ENCODE measurements around the gene ERP27.

ERP27 gene

DNA sequence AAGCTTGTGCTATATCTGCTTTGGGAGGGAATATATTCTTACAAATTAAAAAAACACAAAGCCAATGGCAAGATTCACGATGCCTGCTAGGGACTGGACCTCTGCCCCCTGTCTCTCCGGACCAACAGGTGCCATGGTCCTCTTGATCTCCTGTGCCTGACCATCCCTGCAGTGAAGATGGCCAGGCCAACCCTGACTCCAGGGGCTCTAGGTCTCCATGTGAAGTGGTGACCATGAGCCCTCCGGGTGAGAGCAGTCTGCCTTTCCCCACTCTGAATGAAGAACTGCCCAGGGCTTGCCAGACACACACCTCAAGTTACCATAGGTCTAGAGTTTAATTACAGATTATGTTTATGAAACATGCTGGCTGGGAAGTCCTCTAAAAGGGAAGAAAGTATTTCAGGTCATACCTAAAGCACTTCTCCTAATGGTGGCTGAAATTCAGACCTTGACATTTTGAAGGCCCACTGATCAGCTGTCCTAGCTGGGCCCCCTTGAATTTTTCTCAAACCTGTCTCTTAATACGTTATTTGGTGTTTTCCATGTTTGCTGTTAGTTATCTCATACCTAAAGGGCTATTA, 21.7 kb upstream of the ERP27 start:
- no peak for DNase-seq (ENCODE audit: low read depth in 3 of 3)

DNA sequence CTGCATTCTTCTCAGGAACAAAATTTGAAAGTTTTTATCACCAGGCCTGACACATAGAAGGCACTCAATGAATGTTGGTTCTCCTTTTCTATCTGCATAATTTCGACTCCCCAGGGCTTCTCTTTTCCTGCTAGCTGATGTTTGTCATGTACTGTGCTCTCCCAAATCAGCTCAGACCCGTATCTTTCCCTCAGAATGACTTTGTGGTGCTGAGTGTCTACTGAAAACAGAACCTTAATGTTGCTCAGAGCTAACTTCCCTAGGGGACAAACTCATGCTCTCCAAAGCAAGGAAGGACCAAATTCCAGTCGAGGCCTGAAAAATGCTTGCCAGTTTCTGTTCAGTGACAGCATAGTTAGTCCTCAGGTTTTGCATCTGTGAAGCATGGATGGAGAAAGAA, 21.1 kb upstream of the ERP27 start:
- DNase-seq (ENCODE audit: low read depth in 3 of 3), result no peak

DNA sequence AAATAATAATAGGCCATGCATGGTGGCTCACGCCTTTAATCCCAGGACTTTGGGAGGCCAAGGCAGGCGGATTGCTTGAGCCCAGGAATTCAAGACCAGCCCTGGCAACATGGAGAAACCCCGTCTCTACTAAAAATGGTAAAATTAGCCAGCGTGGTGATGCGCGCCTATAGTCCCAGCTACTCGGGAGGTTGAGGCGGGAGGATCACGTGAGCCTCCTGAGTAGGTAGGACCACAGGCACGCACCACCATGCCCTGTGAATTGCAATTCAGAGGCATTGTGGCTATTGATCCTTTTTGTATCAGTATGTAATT, 20.7 kb upstream of the ERP27 start:
- no peak for DNase-seq (ENCODE audit: low read depth in 3 of 3)

DNA sequence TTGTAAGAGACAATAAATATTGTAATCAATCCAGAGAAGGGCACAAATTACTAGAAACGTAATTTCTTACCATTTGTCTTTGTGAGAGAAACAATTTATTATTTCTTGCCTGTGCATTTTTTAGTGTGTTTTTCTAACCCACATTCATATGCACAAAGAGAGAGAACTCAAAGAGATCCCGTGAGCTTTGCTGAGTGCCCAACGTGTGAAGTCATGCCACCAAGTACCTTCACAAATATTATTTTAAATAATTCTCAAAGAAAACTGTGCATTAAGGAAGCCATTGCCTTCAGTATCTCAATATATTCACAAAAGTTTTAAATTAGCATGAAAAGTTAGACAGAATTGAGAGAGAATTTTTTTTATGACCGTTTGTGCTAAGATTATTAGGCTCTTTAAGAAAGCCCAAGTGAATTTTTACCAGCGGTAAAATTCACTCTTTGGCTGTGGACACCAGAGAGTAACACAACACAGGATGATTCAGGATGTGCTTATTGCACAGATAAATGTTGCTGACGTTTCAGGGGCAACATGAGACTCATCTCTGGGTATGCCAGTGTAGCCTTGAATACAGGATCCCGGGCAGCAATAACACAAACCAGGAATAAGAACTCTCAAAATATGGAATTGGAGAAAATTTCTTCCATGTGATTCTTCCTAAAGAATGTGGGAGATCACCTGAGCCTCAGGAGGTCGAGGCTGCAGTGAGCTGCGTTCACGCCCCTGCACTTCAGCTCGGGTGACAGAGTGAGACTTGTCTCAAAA, 20.2 kb upstream of the ERP27 start:
- no peak for DNase-seq (ENCODE audit: low read depth in 3 of 3)

DNA sequence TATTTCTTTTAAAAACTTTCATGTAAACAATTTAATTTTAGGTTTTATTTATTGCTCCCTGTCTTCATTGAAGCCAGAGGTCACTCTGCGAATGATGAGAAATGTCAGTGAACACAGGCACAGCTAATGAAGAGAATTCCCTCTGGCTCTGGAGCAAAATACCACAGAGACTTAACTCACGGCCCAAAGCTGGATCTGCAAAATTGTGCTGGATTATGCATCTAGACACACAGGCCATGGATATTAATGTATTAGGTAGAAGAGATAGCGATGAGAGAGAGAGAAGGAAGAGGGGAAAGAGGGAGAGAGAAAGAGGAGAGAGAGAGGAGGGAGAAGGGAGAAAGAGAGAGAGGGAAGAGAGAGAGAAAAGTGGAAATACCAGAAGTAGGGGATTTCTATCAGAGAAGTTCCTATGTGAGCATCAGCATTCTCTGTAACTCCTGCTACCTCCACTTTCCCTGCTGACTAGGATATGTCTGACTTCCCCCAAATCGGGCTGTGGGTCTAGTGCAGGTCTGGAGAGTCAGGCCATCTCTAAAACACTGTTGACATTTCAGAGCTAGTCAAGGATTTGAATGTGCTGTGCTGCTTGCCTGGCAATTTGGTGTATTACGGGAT, 19.3 kb upstream of the ERP27 start:
- no peak for DNase-seq (ENCODE audit: low read depth in 3 of 3)

DNA sequence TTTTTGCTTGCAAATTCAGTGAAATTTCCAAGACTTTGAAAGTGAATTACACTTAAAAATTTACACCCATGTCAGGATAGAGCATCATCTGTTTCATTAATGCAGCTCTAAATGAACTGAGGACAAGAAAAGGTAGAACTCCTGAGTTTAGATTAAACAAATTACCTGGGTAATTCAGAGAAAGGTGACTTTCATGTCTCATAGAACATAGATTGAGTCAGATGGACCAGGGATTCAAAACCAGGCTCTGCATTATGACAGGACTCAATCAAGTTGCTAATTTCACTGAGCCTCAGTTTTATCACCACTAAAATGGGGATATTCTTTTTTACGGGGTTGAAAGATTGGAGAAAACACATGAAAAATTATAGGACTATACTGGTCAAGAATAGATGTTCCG, 18.6 kb upstream of the ERP27 start:
- no peak for DNase-seq (ENCODE audit: low read depth in 3 of 3)

DNA sequence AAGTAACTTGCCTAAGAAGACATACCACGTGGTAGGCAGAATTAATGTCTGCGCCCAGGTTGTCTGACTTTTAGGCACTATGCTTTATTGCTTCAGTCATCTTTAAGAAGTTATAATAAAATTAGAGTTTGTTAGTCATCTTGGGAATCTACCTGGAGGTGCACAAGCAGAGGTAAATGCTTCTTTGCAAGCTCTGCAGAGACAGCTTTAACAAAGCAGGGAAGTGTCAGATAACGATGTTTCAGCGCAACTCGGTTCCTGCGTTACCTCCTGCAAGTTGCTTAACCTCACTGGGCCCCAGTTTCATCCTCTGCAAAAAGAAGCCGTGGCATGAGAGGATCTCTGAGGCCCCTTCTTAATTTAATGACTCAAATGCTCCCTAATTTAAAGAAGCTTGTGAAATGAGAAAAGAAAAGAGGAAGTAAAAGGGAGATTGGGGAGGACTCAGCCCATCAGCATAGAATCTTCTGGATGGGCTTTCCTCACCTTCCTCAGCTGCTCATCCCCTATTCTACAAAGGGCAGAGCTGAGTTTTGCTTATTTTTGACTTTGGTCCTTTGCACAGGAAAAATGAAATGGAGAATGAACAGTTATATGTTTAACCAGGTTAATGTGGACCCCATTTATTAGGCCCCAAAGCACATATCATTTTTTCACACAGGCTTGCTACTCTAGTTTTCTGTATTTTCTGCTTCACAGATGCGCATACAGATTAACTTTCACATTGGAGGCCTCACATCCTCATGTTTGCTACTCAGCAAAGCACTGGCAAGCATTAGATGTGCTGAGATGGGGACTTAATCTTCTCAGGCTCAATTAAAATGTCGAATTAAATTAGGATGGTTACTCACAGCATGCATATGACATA, 17.9 kb upstream of the ERP27 start:
- no peak for DNase-seq (ENCODE audit: low read depth in 3 of 3)

DNA sequence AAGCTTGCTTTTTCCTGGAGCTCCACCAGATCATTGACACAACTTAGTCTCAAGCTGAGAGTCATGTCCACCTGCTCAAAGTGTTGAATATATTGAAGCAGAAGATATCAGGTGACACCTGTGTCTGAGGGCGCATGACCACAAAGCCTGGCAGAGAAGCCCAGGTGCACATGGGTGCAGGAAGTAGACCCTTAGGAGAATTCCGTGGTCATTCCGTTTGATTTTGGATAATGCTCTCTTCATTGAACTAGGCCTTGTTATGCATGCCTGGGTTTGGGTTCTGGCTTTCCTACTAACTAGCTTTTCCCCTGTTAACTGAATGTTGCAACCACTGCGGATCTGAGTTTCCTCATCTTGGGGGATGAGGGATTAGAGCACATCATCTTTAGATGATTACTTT, 15.9 kb upstream of the ERP27 start:
- no peak for DNase-seq (ENCODE audit: low read depth in 3 of 3)

DNA sequence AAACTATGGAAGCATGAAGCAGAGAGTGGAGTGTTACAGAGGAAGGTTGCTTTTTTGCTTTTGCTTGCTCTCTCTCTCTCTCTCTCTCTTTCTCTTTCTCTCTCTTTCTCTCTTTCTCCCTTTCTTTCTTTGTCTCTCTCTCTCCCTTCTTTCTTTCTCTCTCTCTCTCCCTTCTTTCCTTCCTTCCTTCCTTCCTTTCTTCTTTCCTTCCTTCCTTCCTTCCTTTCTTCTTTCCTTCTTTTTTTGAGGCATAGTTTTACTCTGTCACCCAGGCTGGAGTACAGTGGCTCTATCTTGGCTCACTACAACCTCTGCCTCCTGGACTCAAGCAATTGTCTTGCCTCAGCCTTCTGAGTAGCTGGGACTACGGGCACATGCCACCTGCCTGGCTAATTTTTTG, 15.4 kb upstream of the ERP27 start:
- DNase-seq (ENCODE audit: low read depth in 3 of 3), result no peak

DNA sequence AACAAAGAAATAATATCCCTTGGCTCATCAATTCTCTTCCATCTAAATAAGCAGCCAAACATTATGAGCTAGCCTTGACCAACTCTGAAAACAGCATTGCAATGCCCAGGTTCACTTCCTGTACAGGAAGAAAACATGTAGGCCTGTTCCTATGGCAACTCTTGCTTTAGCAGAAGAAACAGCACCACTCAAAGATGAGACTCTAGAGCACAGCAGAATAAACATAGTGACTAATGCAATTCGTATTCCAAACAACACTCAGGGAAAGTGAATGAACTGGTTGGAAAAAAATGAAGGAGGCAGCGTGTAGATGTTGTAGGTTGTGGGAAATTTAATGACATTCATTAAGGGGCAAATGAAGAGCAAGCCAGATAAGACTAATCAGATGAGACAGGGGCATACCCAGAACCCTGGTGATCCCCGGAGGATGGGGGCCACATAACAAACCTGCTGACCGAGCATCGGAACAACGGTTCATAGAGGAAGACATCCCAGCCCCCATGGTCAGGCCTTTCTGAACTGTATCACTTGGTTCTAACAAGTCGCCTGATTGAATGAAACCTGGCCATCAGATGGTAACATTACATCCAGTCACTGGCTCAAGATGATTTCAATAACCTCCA, 14.1 kb upstream of the ERP27 start:
- no peak for DNase-seq (ENCODE audit: low read depth in 3 of 3)

DNA sequence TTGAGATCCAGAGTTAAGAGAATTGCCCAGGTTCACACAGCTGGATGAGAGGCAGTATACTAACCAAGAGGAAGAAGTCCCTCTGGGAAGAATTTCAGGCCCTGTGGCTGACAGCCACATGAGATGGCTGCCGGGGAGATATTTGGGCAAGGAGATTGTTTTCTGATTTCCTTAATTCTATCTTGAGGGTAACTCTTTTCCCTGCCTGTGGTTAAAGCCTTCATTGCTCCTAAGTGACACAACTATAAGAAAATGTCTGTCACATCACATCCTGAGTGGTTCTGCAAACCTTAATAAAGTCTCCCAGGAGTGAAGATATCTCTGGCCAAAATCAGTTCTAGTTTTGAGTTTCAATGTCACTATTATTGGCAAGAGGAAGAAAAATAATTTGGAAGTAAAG, 13.5 kb upstream of the ERP27 start:
- no peak for DNase-seq (ENCODE audit: low read depth in 3 of 3)

DNA sequence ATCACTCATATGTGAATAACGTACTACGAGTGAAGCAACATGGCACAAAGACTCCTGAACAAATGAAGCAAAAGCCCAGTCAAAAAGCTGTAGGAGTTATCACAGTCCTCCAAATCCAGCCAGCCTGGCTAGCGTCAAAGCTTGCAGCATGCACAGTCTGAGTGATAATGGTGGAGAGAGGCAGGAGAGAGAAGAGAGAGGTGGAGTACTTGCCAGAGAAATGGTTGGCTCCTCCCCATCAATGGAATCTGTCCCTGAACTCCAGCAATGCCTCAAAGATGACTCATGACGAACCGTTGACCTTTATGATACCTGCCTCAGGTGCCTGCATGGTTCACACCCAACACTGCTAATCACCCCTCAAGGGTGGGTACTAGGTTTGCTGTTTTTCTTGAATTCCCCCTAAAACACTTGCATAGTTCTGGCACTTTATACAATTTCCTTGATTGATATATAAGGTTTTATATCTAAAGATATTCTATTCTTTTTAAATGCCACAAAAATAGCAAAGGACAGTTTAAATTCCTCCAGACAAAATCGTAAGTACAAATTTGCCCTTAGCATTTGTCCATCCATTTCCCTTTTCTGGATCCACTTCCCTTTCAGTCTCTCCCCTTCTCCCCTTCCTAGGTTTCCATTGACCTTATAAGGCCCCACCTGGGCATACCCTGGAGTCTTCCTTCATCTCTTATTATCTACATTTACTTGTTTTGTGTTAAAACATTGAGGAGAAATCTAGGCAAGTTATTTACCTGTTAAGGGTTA, 12.8 kb upstream of the ERP27 start:
- DNase-seq (ENCODE audit: low read depth in 3 of 3), result no peak

DNA sequence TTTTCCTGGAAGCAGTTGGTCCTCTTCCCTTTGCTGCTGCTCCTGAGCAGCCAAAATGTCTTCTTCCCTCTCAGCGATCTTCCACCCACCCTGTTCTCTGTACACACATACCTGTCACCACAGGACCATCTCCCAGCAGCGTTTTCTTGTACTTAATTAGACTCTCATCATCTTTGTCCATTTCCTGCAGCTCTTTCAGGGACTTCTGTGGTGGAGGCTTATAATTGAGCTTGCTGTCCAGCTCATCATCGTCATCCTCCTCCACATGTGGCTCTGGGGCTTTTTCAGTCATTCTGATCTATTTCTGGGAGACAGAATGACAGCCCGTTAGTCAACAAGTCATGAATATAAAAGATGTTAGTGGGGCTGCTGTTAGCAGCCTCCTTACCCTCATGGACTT, 12.1 kb upstream of the ERP27 start:
- no peak for DNase-seq (ENCODE audit: low read depth in 3 of 3)

DNA sequence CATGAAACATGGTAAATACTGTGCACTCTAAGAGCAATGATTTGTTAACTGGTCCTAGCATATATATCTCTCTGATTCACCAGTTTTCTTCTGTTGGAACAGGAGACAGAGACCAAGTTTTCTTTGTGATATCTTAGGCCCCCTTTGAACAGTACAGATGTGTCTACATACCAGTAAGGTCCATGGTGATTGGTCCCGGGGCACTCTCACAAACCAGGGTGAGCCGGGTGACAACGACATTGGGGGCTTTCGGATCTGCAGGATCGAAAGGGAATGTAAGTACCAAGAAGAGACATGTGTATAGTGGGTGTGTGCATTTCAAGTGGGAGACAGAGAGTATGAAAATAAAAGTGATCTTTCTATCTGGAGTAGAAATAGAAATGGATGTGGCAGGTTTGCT, 11.3 kb upstream of the ERP27 start:
- DNase-seq (ENCODE audit: low read depth in 3 of 3), result no peak

DNA sequence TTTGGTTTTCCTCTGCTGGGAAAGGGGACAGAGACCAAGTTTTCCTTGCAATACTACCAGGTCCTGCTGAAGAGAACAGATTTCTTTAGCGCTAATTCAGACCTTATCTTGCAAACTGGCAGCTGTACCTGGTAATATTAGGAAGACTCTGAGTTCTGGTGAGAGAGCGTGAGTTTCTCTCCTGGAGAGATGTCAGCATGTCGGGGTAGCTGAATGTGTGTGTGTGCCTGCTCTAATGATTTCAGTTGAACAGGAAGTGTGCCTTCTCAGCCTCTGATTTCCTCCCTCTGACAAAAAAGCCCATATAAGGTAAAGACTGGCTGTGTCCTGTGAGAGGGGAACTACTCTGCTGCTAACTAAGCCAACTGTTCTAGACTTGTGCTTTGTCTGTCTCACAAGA, 10.3 kb upstream of the ERP27 start:
- DNase-seq (ENCODE audit: low read depth in 3 of 3), result no peak

DNA sequence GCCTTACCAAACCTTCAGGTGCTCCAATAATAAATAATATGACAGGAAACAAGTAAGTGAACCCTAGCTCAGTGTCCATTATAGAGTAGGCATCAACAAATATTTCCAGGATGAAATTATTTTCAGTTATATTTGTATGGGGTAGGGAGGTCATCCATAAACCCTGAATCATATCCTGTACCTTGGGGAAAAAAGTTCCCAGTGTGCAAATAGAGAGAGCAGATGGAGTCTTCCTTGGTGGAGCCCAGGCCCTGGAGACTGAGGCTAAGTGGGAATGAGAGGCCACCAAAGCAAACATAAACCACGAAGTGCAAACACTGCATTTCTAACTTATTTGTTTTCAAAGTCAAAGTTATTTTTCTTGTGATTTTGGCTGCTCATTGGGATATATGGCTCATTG, 8.5 kb upstream of the ERP27 start:
- DNase-seq (ENCODE audit: low read depth in 3 of 3), result no peak

DNA sequence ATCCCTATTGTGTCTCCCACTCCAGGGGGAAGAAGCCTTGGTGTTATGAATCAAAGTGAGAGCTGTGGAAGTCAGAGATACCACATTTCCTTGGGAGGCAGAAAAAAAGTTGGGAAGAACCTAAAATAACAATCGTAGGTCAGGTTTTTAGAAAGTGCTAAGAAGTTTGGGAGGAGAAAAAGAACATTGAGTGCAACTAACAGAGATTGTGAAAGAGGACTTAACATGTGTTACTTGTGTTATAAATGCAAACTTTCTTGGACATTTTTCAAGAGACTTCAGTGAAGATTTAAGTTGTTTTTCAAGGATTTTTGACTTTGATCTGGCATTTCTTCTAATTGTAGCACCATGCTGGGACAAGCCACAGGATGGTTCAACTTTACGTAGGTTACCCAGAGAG, 7.8 kb upstream of the ERP27 start:
- no peak for DNase-seq (ENCODE audit: low read depth in 3 of 3)

DNA sequence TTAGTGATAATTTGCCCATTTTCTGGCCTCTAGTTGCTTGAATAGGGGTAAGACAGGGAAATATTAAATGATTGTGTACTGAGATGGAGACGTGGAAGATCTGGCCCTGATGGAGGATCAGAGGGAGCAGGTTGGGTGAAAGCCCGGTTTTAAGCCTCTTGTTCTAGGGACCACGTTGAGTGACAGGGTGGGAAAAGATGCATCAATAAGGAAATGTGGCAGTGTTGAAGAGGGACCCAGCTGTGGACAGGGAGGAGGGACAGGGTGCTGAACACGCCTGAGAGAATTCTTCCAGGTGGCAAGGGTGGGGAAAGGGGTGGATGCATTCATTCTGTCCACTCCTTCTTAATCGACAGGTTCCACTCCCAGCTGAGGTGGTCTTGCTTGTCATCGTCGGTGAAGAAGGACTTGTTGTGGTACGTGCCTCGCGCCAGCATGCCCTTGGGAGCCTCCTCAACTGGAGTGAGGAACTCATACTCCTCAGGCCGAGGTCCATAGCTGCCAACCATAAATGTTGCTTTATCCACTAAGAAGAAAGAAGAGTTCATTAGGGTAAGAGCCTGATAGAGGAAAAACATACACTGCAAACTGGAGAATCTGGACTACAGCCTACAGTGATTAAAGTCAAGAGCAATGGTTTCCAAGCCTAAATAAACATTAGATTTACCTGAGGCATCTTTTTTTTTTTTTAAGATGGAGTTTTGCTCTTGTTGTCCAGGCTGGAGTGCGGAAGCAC, 4.0 kb upstream of the ERP27 start:
- DNase-seq (ENCODE audit: low read depth in 3 of 3), result no peak

DNA sequence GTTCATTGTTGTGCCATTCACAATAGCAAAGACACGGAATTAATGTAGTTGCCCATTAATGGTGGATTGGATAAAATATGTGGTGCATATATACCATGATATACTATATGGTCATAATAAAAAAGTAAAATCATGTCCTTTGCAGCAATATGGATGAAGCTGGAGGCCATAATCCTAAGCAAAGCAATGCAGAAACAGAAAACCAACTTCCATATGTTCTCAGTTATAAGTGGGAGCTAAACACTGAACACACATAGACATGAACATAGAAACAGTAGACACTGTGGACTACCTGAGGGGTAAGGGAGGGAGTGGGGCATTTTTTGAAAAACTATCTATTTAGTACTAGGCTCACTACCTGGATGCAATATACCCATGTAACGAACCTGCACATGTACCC, 3.0 kb upstream of the ERP27 start:
- DNase-seq (ENCODE audit: low read depth in 3 of 3), result no peak

DNA sequence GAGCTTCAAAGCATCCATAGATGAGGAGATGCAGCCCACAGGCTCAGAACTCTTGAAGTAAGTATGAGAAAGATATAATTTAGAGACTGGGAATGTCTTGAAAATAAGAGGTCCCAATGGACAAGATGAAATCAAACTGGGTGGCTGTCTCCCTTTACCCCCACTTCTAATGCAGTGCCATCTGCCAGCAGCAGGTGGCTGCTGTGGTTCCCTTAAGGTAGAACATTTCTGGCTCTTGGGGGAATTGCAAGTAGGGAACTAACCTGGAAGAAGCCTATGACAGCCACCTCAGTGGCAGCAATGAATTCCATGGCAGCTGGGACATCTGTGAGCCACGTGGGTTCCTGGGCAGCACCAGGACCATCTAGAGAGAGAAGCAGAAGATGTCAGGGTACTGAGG, 648 bp downstream of the ERP27 start:
- no peak for DNase-seq (ENCODE audit: low read depth in 3 of 3)

DNA sequence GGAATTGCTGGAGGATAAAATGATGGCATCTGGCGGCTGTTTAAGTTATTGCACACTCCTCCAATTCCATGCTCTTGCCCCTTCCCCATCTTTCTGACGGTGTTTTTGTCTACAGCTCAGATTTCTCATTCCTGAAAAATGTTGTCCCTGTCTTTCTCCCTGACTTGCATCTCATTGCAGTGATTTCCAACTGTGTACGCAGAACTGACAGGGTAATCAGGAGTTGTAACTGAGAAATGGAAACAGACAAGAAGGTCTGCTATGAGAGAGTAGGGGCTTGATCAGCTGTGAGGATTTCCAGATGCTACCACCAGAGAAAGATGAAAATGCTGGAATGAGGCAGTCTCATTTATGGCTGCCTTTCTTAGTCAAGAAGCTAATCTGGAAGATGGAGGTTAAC, 1.3 kb downstream of the ERP27 start:
- no peak for DNase-seq (ENCODE audit: low read depth in 3 of 3)
